Measurements from ENCODE around the gene AGTR1.

Gene AGTR1

DNA sequence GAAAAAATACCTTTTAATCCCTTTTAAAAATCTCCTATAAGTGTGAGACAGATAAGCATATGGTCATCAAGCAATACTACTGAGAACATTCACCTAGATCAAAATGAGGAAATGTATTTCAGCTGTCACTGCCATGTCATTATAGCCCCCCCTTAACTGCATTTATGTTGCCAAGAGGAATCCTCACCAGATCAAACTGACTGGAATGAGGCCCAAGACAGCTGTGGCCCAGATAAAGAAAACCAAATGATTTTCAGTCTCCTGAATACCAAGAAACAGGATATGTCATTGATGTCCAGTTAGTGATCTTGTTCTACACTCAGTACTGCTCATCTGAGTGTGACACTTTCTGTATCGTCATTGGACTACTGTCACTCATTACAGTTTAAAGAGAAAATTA lies 94.8 kb downstream of the AGTR1 start:
- H3K27ac ChIP-seq: no peak overlapping the region
- TF ChIP-seq ZFX (IDR thresholded peaks at IDR 0.05) (no peak), CTCF (conservative IDR thresholded peaks at IDR 0.05) (no peak)

Data from C4-2B (cell line).